K562 (cell line): ENCODE results near the gene IL31RA.

ENCODE experiments used
- ESRRA ChIP-seq: fragments of 450-650 bp; IDR thresholded peaks from 2 replicates; pipeline ENCODE4 v1.6.1; 2014; ENCODE audit warnings: low read depth, mild to moderate bottlenecking, moderate library complexity, borderline replicate concordance
- MEF2D ChIP-seq: conservative IDR thresholded peaks from 2 replicates; pipeline ENCODE4 v1.6.1; 2016; ENCODE audit warnings: low read depth, missing genetic modification characterization, missing compliant biosample characterization
- MYBL2 ChIP-seq, 2 experiments: fragments of 450-650 bp in 1 of 2; sonication (generic) in 1 of 2; formaldehyde crosslinking in 1 of 2; IDR thresholded peaks; 2 replicates each; pipeline versions ENCODE4 v1.6.1 to v1.8.1; 2017 to 2022; ENCODE audit warnings: borderline replicate concordance in 1 of 2, inconsistent platforms in 1 of 2, low read depth in 1 of 2, mild to moderate bottlenecking in 1 of 2, missing genetic modification reagents in 1 of 2, moderate library complexity in 1 of 2
- RFX1 ChIP-seq: fragments of 450-650 bp; IDR thresholded peaks from 2 replicates; pipeline ENCODE4 v1.6.1; 2016; ENCODE audit warnings: mild to moderate bottlenecking, moderate library complexity
- SP1 ChIP-seq: sonication (generic); formaldehyde crosslinking; IDR thresholded peaks from 2 replicates; pipeline ENCODE4 v1.8.1; 2022; ENCODE audit warnings: mild to moderate bottlenecking, missing genetic modification reagents
- ZNF165 ChIP-seq: fragments of 250-450 bp; sonication (Bioruptor Pico); IDR thresholded peaks from 2 replicates; pipeline ENCODE4 v1.4.0; 2020; ENCODE audit warnings: borderline replicate concordance
- TF ChIP-seq, protein P1 (sequence below), 3 experiments: IDR thresholded peaks in 2 of 3; conservative IDR thresholded peaks in 1 of 3; 2 replicates each; pipeline ENCODE4 v1.5.1; 2011 to 2012; ENCODE audit warnings: low read length in 3 of 3, mild to moderate bottlenecking in 3 of 3, control low read depth in 2 of 3, improper control_type of control experiment in 1 of 3, inconsistent platforms in 1 of 3, low read depth in 1 of 3, mixed read lengths in 1 of 3, moderate library complexity in 1 of 3; ENCODE audit not compliant: insufficient read depth in 2 of 3

DNA sequence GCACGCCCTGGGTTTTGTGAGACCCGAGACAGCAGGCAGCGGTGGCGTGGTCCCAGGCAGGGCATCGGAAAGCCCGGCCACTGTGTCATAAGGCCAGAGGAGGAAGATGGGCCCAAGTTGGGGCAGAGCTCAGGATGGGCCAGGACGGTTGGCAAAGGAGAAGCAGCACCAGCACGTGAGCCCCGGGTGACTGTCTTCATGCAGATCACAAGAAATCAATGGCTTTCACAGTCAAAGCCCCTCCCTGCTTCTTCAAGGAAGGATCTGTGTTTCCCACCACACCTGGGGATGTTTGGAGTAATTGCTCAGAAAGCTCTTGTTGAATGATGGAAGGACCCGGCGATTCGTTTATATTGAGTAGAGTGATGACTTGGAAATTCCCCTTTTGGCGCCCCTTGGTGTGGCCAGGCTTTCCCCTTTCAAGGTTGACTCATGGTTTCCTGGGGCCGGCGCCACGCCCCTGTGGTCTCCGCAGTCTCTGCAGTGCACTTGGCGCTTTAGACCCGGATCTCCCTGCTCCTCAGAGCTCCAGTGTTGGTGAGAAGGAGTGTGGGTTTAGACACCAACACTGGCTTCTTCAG is 52.1 kb downstream of the IL31RA start:
- TF ChIP-seq SP1 (CRISPR knock-in tag) (no peak), RFX1 (no peak), MEF2D (no peak), ESRRA (no peak), ZNF165 (CRISPR knock-in tag) (no peak), MYBL2 (IDR thresholded peaks at IDR 0.05; ENCODE audit: low read depth) (no peak), MYBL2 (CRISPR knock-in tag; IDR thresholded peaks at IDR 0.05; ENCODE audit: borderline replicate concordance) (no peak)
- TF ChIP-seq, protein P1, sequence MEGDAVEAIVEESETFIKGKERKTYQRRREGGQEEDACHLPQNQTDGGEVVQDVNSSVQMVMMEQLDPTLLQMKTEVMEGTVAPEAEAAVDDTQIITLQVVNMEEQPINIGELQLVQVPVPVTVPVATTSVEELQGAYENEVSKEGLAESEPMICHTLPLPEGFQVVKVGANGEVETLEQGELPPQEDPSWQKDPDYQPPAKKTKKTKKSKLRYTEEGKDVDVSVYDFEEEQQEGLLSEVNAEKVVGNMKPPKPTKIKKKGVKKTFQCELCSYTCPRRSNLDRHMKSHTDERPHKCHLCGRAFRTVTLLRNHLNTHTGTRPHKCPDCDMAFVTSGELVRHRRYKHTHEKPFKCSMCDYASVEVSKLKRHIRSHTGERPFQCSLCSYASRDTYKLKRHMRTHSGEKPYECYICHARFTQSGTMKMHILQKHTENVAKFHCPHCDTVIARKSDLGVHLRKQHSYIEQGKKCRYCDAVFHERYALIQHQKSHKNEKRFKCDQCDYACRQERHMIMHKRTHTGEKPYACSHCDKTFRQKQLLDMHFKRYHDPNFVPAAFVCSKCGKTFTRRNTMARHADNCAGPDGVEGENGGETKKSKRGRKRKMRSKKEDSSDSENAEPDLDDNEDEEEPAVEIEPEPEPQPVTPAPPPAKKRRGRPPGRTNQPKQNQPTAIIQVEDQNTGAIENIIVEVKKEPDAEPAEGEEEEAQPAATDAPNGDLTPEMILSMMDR (IDR thresholded peaks at IDR 0.05 in 2 of 3, conservative IDR thresholded peaks at IDR 0.05 in 1 of 3; ENCODE audit: insufficient read depth in 2 of 3, low read depth in 1 of 3, low read length in 3 of 3), result no peak
